A673 (cell line): ENCODE results near the gene OR52A5. TPM values are rescaled to one million over a fixed set of nuclear protein-coding genes. Genes with fewer than 3 reads are reported as not detected.

Experiments used
- BruUV-seq: library from RNA; stranded (reverse); fragments of 400-500 nt; replicated peaks from 2 replicates; lab custom pipeline; 2021; lab: Mats Ljungman, UMichigan
- CTCF ChIA-PET: fragments of 300-600 bp; sonication (Branson Sonifier 250); formaldehyde crosslinking; loops from one replicate; lab custom pipeline; 2022; ENCODE audit warnings: antibody characterized with exemption; lab: Charles Lee
- POLR2A ChIA-PET: fragments of 300-600 bp; sonication (Branson Sonifier 250); formaldehyde crosslinking; loops from one replicate; lab custom pipeline; 2022; ENCODE audit warnings: antibody characterized with exemption; ENCODE audit not compliant: low non-redundant PET; lab: Charles Lee
- DNase-seq: peaks from one replicate; pipeline ENCODE4 v3.0.0-alpha.2; 2015; ENCODE audit warnings: low spot score
- H3K27ac ChIP-seq: fragments of 200-600 bp; sonication (generic); 2 replicates; pipeline ENCODE4 v1.5.1; 2016; ENCODE audit warnings: mixed run types, low read depth, mild to moderate bottlenecking, mixed read lengths, antibody characterized with exemption, low read length; ENCODE audit not compliant: poor library complexity, severe bottlenecking
- H3K27me3 ChIP-seq: fragments of 200-600 bp; sonication (generic); replicated peaks from 2 replicates; pipeline ENCODE4 v1.6.1; 2017; ENCODE audit warnings: mixed run types, low read depth, mild to moderate bottlenecking, mixed read lengths, antibody characterized with exemption, low read length; ENCODE audit not compliant: insufficient read depth, poor library complexity
- H3K36me3 ChIP-seq: fragments of 200-600 bp; sonication (generic); 2 replicates; pipeline ENCODE4 v1.6.1; 2016; ENCODE audit warnings: mixed run types, mild to moderate bottlenecking, mixed read lengths, antibody characterized with exemption, low read length; ENCODE audit not compliant: insufficient read depth, poor library complexity, severe bottlenecking
- H3K4me1 ChIP-seq: fragments of 200-600 bp; sonication (generic); 2 replicates; pipeline ENCODE4 v1.6.1; 2017; ENCODE audit warnings: mixed run types, mild to moderate bottlenecking, mixed read lengths, antibody characterized with exemption, low read length; ENCODE audit not compliant: insufficient read depth, poor library complexity, severe bottlenecking
- H3K4me3 ChIP-seq: fragments of 200-600 bp; sonication (generic); 2 replicates; pipeline ENCODE4 v1.5.1; 2016; ENCODE audit warnings: low read depth, mixed run types, mild to moderate bottlenecking, mixed read lengths, low read length; ENCODE audit not compliant: poor library complexity, severe bottlenecking
- H3K9me3 ChIP-seq: fragments of 200-600 bp; sonication (generic); 2 replicates; pipeline ENCODE4 v1.6.1; 2016; ENCODE audit warnings: mixed run types, low read depth, mild to moderate bottlenecking, mixed read lengths, antibody characterized with exemption, low read length; ENCODE audit not compliant: poor library complexity, severe bottlenecking
- EZH2 ChIP-seq: fragments of 200-600 bp; sonication (generic); IDR thresholded peaks from 2 replicates; pipeline ENCODE4 v1.6.1; 2017; ENCODE audit warnings: borderline replicate concordance, low read depth, mild to moderate bottlenecking, mixed read lengths, antibody characterized with exemption, low read length; ENCODE audit not compliant: poor library complexity, severe bottlenecking
- intact Hi-C: fragments of 100-400 bp; cut with micrococcal nuclease; formaldehyde crosslinking; loops from one replicate; pipeline ENCODE4 v1.10.0; 2022; ENCODE audit not compliant: unreplicated experiment
- total RNA-seq: library from RNA; stranded (reverse); gene quantifications from 2 replicates; pipeline ENCODE4 v1.2.3, GENCODE V29; 2021
- TF ChIP-seq, protein P1 (sequence below): fragments of 300-800, 200-600 bp; sonication (generic); conservative IDR thresholded peaks from 2 replicates; pipeline ENCODE4 v1.5.1; 2017; ENCODE audit warnings: low read depth, mild to moderate bottlenecking, antibody characterized with exemption, low read length, moderate library complexity, mixed read lengths

The OR52A5 gene
- total RNA-seq, 1 experiment from 2014 or later, result not detected

DNA sequence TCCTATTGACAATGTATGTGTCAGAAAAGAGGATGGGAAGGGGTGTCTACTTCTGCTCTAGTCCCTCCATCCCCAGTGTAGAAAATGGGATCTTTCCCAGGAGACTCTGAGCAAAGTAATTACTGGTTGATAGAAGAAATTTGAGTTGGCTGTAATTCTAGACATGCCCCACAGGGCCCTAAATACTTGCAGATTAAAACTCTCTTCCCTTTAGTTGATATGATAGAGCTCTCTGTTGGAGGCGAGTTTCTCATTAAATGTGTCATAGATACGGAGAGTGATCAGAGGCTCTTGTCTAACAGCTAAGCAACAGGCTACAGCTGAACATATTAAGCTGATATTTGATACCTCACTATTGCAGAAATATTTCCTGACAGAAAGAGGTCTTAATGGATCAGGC, 35.9 kb downstream of the OR52A5 start:
- peak; percentile 25 for DNase-seq
- ChIA-PET POLR2A (no interaction called here), CTCF (no interaction called here)
- no peaks in the 10 kb centered on the region for H3K27me3 ChIP-seq
- no peak for TF ChIP-seq EZH2
- TF ChIP-seq, protein P1, sequence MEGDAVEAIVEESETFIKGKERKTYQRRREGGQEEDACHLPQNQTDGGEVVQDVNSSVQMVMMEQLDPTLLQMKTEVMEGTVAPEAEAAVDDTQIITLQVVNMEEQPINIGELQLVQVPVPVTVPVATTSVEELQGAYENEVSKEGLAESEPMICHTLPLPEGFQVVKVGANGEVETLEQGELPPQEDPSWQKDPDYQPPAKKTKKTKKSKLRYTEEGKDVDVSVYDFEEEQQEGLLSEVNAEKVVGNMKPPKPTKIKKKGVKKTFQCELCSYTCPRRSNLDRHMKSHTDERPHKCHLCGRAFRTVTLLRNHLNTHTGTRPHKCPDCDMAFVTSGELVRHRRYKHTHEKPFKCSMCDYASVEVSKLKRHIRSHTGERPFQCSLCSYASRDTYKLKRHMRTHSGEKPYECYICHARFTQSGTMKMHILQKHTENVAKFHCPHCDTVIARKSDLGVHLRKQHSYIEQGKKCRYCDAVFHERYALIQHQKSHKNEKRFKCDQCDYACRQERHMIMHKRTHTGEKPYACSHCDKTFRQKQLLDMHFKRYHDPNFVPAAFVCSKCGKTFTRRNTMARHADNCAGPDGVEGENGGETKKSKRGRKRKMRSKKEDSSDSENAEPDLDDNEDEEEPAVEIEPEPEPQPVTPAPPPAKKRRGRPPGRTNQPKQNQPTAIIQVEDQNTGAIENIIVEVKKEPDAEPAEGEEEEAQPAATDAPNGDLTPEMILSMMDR, result no peak
- intact Hi-C loops, result no loop called here
- no peak overlapping the region for H3K27ac ChIP-seq
- H3K4me3 ChIP-seq, result no peak overlapping the region
- no peaks in the 10 kb centered on the region for H3K9me3 ChIP-seq
- H3K36me3 ChIP-seq, result no peaks in the 10 kb centered on the region
- no TSS peak for BruUV-seq
- no peaks in the 10 kb centered on the region for H3K4me1 ChIP-seq

DNA sequence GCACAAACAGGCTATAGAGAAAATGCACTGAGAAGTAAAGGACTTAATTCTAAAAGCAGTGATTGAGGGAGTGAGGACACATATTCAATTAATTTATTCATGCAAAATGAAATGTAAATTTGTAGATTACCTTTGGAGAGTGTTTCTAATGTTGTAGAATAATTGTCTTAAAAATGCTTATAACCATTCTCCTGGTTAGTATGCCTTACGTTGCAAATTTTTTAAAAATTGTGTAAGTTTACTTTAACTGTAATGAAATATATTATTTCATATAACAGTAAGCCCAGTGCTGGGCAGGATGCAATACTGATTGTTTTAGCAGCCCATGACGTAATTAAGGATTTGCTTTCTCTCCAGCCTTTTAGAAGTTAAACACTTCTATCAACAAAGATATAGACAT, 42.1 kb downstream of the OR52A5 start:
- Histone ChIP-seq H3K36me3 (no peaks in the 10 kb centered on the region), H3K27ac (no peak overlapping the region), H3K4me3 (no peak overlapping the region), H3K27me3 (no peaks in the 10 kb centered on the region), H3K9me3 (no peaks in the 10 kb centered on the region), H3K4me1 (no peaks in the 10 kb centered on the region)
- no TSS peak for BruUV-seq
- ChIA-PET POLR2A (no interaction called here), CTCF (no interaction called here)
- TF ChIP-seq, protein P1, result no peak
- TF ChIP-seq EZH2, result no peak
- DNase-seq, result no peak
- intact Hi-C loops, result no loop called here

DNA sequence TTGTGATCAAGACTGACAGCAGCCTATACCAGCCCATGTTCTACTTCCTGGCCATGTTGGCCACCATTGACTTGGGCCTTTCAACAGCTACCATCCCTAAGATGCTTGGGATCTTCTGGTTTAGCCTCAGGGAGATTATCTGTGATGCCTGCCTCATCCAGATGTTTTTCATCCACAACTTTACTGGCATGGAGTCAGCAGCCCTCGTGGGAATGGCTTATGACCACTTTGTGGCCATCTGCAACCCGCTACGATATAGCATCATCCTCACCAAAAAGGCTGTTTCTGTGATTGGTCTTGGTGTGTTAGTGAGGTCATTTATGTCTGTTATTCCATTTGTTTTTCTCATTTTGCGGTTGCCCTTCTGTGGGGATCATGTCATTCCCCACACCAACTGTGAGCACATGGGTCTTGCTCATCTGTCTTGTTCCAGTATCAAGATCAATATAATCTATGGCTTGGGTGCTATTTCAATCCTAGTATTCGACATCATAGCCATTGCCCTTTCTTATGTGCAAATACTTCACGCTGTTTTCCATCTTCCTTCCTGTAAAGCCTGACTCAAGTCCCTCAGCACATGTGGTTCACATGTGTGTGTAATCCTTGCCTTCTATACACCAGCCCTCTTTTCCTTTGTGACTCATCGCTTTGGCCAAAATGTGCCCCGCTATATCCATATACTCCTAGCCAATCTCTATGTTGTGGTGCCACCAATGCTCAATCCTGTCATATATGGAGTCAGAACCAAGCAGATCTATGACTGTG, 45.2 kb downstream of the OR52A5 start:
- DNase-seq, result no peak
- no TSS peak for BruUV-seq
- TF ChIP-seq EZH2, result no peak
- TF ChIP-seq, protein P1, result no peak
- no peaks in the 10 kb centered on the region for H3K36me3 ChIP-seq
- ChIA-PET CTCF (no interaction called here), POLR2A (no interaction called here)
- no peaks in the 10 kb centered on the region for H3K4me1 ChIP-seq
- intact Hi-C loops, result no loop called here
- H3K4me3 ChIP-seq, result no peak overlapping the region
- no peak overlapping the region for H3K27ac ChIP-seq
- no peaks in the 10 kb centered on the region for H3K9me3 ChIP-seq
- H3K27me3 ChIP-seq, result no peaks in the 10 kb centered on the region
